Measurements from ENCODE around the gene P2RX3.

Gene P2RX3

GRCh38 chr11:57311109-57311936 is 26.8 kb upstream of the P2RX3 start (continued):
- TF ChIP-seq ZNF426 (tag by site-specific recombination; IDR thresholded peaks at IDR 0.05) (no peak), ZNF302 (tag by site-specific recombination; IDR thresholded peaks at IDR 0.05; ENCODE audit: low read depth) (no peak), ZNF830 (tag by site-specific recombination; IDR thresholded peaks at IDR 0.05; ENCODE audit: low read depth) (no peak), ZNF416 (tag by site-specific recombination; IDR thresholded peaks at IDR 0.05) (no peak), ZNF366 (tag by site-specific recombination; conservative IDR thresholded peaks at IDR 0.05) (no peak), ZNF585B (tag by site-specific recombination; IDR thresholded peaks at IDR 0.05) (no peak), ZNF280C (tag by site-specific recombination; IDR thresholded peaks at IDR 0.05) (no peak), ZNF214 (tag by site-specific recombination; IDR thresholded peaks at IDR 0.05; ENCODE audit: borderline replicate concordance) (no peak), ZFP41 (tag by site-specific recombination; IDR thresholded peaks at IDR 0.05; ENCODE audit: borderline replicate concordance) (no peak), ZNF658 (tag by site-specific recombination; IDR thresholded peaks at IDR 0.05) (no peak), OSR2 (tag by site-specific recombination; IDR thresholded peaks at IDR 0.05) (peak; percentile 83), ZNF768 (tag by site-specific recombination; IDR thresholded peaks at IDR 0.05) (no peak), ZFP37 (tag by site-specific recombination; IDR thresholded peaks at IDR 0.05) (no peak), ZEB2 (tag by site-specific recombination; IDR thresholded peaks at IDR 0.05) (0 out of 2 replicates have a peak, but pooled peaks have one; percentile 18), KLF8 (tag by site-specific recombination; IDR thresholded peaks at IDR 0.05) (peak; percentile 43; the same call in 1 of the 2 replicates), AEBP2 (tag by site-specific recombination; IDR thresholded peaks at IDR 0.05; ENCODE audit: borderline replicate concordance) (no peak), ZNF747 (tag by site-specific recombination; IDR thresholded peaks at IDR 0.05) (no peak), KLF1 (tag by site-specific recombination; IDR thresholded peaks at IDR 0.05) (peak; percentile 74), ZNF221 (tag by site-specific recombination; IDR thresholded peaks at IDR 0.05; ENCODE audit: borderline replicate concordance) (no peak), ZNF133 (tag by site-specific recombination; IDR thresholded peaks at IDR 0.05) (no peak), ZNF776 (tag by site-specific recombination; IDR thresholded peaks at IDR 0.05; ENCODE audit: borderline replicate concordance) (no peak), ZNF623 (tag by site-specific recombination; IDR thresholded peaks at IDR 0.05) (no peak), ZNF48 (tag by site-specific recombination; IDR thresholded peaks at IDR 0.05) (no peak), RBAK (tag by site-specific recombination; IDR thresholded peaks at IDR 0.05) (no peak), ZBTB49 (tag by site-specific recombination; IDR thresholded peaks at IDR 0.05; ENCODE audit: low read depth) (no peak), PRDM4 (tag by site-specific recombination; IDR thresholded peaks at IDR 0.05) (no peak), ZNF146 (tag by site-specific recombination; IDR thresholded peaks at IDR 0.05) (no peak), ZNF558 (tag by site-specific recombination; IDR thresholded peaks at IDR 0.05) (no peak), ZNF16 (tag by site-specific recombination; IDR thresholded peaks at IDR 0.05; ENCODE audit: low read depth) (no peak)
- TF ChIP-seq, protein P1, sequence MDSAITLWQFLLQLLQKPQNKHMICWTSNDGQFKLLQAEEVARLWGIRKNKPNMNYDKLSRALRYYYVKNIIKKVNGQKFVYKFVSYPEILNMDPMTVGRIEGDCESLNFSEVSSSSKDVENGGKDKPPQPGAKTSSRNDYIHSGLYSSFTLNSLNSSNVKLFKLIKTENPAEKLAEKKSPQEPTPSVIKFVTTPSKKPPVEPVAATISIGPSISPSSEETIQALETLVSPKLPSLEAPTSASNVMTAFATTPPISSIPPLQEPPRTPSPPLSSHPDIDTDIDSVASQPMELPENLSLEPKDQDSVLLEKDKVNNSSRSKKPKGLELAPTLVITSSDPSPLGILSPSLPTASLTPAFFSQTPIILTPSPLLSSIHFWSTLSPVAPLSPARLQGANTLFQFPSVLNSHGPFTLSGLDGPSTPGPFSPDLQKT (IDR thresholded peaks at IDR 0.05; ENCODE audit: borderline replicate concordance, low read depth, low read length): no peak
- TF ChIP-seq, protein P2, sequence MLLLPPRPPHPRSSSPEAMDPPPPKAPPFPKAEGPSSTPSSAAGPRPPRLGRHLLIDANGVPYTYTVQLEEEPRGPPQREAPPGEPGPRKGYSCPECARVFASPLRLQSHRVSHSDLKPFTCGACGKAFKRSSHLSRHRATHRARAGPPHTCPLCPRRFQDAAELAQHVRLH (tag by site-specific recombination; IDR thresholded peaks at IDR 0.05): no peak
